ENCODE results near the gene NUDT16L1.

Gene NUDT16L1

DNA sequence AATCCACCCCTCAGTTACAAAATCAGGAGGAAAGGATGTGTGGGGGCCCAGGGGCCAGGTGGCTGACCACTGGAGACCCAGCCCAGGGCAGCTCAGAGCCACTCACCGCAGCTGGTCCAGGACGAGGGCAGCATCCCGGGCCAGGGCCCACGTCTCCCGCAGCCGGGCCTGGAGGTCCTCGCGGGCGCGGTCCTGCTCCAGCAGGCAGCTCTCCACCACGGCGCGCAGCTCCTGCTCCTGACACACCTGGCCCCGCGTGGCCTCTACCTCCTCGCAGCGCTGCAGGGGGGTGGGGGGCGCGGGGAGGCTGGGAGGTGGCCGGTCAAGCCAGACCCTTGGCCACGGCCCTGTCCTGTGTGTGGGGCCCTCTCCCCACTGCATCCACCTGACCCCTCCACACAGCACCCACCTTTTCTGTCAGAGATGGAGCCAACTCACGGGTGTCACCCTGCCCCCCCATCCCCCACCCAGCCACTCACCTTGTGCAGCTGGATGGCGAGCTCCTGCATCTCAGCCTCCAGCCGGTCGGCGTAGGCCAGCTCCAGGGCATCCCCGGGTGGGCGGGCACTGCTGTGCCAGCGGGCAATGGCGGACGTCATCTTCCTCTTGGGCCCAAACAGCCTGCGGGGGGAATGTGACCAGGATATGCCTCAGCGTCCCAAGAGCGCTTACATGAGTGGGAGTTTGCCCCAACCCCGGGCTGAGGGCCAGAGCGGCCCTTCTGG lies 5.1 kb downstream of the NUDT16L1 start:
- Histone ChIP-seq H4K8ac (ENCODE audit: low read depth, low read length) (no peak overlapping the region), H3K4ac (ENCODE audit: low read depth, low read length) (no peak overlapping the region), H3K4me1 (ENCODE audit: control insufficient read depth, low read depth, low read length) (no peaks in the 10 kb centered on the region), H3K79me1 (ENCODE audit: low read length) (peaks cover 2% of the 10 kb centered on the region), H2BK15ac (replicated peaks; ENCODE audit: low read depth) (no peak overlapping the region), H3K27me3 (ENCODE audit: insufficient read depth, low read length, poor library complexity) (no peaks in the 10 kb centered on the region), H3K56ac (ENCODE audit: low read length) (no peak overlapping the region), H2AK5ac (ENCODE audit: low read length) (no peak overlapping the region), H4K5ac (ENCODE audit: low read length) (no peak overlapping the region), H2BK5ac (ENCODE audit: low read length) (no peak overlapping the region), H3K4me2 (ENCODE audit: low read length) (no peak overlapping the region), H3K9ac (ENCODE audit: low read length) (no peak overlapping the region), H3K23ac (ENCODE audit: low read length) (no peak overlapping the region), H3K79me2 (ENCODE audit: control insufficient read depth, insufficient read depth, low read length) (no peaks in the 10 kb centered on the region), H3K36me3 (ENCODE audit: control insufficient read depth, insufficient read depth, low read length) (peaks cover 4% of the 10 kb centered on the region), H3K18ac (ENCODE audit: low read length) (no peak overlapping the region), H2BK120ac (ENCODE audit: low read depth, low read length) (no peak overlapping the region), H3K4me3 (ENCODE audit: low read length) (no peak overlapping the region), H3K27ac (ENCODE audit: low read depth, low read length) (no peak overlapping the region)
- no peak for DNase-seq
- WGBS (ENCODE audit: extremely low coverage, insufficient coverage, low lambda C conversion rate): no CpG with 5 or more reads among the region's 36 CpGs

DNA sequence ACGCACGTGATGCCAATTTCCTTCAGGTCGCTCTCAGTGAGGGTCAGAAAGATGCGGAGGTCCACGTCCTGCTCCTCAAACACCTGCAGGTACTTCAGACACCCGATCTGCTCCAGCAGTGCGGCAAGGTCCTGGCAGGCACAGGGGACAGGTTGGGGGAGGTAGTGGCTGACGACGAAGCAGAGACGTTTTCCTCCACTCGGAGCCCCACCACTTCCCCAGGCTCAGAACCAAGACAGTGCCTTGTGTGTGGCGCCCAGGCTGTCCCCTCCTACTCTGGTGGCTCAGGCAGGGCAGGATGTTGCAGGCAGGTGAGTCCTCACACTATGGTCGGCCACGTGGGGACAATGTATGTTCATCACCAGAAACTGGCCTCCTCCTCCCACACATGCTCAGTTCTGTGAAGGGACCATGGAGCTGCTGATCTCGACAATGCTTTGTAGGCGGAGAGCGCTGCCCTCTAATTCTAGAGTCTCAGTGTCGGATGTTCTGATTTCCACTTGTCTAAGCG lies 5.7 kb downstream of the NUDT16L1 start:
- H3K4ac ChIP-seq (ENCODE audit: low read depth, low read length): no peak overlapping the region
- no peak overlapping the region for H3K56ac ChIP-seq (ENCODE audit: low read length)
- H3K4me2 ChIP-seq (ENCODE audit: low read length): no peak overlapping the region
- no peak overlapping the region for H4K8ac ChIP-seq (ENCODE audit: low read depth, low read length)
- no peak overlapping the region for H3K23ac ChIP-seq (ENCODE audit: low read length)
- no peaks in the 10 kb centered on the region for H3K79me2 ChIP-seq (ENCODE audit: control insufficient read depth, insufficient read depth, low read length)
- H3K79me1 ChIP-seq (ENCODE audit: low read length): no peaks in the 10 kb centered on the region
- no peak overlapping the region for H2BK5ac ChIP-seq (ENCODE audit: low read length)
- H2BK15ac ChIP-seq (replicated peaks; ENCODE audit: low read depth): no peak overlapping the region
- no peaks in the 10 kb centered on the region for H3K27me3 ChIP-seq (ENCODE audit: insufficient read depth, low read length, poor library complexity)
- no peak overlapping the region for H2BK120ac ChIP-seq (ENCODE audit: low read depth, low read length)
- no peaks in the 10 kb centered on the region for H3K4me1 ChIP-seq (ENCODE audit: control insufficient read depth, low read depth, low read length)
- WGBS (ENCODE audit: extremely low coverage, insufficient coverage, low lambda C conversion rate): no CpG with 5 or more reads among the region's 19 CpGs
- H3K36me3 ChIP-seq (ENCODE audit: control insufficient read depth, insufficient read depth, low read length): peaks cover 4% of the 10 kb centered on the region
- H3K18ac ChIP-seq (ENCODE audit: low read length): no peak overlapping the region
- no peak overlapping the region for H2AK5ac ChIP-seq (ENCODE audit: low read length)
- no peak overlapping the region for H4K5ac ChIP-seq (ENCODE audit: low read length)
- DNase-seq: no peak
- H3K27ac ChIP-seq (ENCODE audit: low read depth, low read length): no peak overlapping the region
- no peak overlapping the region for H3K9ac ChIP-seq (ENCODE audit: low read length)
- H3K4me3 ChIP-seq (ENCODE audit: low read length): no peak overlapping the region

DNA sequence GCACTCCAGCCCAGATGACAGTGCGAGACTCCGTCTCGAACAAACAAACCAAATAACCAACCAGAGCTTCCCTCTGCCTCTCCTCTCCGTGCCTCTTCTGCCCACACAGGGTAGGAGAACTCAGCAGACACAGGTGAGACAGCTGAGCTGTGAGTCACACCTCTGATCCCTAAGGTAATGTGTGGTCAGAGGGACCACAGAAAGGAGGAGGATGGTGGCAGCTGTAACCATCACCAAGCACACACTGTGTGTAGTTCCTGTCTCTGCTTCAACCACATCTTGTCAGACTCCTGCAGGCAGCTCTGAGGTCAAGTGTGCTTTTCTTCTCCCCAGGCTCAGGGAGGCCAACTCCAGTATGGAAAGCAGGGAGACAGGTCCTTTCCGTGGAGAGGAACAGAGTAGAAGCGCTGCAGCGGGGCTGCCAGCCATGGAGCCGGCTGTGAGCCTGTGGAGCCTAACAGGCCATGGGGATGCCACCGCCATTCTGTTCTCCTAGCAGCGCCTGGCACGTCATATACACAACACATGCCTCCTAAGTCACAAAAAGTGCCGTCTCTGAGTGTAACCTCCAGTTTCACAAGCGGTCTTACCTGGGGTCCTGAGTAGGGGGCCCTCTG lies 7.1 kb downstream of the NUDT16L1 start:
- Histone ChIP-seq H3K4ac (ENCODE audit: low read depth, low read length) (no peak overlapping the region), H3K36me3 (ENCODE audit: control insufficient read depth, insufficient read depth, low read length) (peaks cover 6% of the 10 kb centered on the region), H4K8ac (ENCODE audit: low read depth, low read length) (no peak overlapping the region), H2BK15ac (replicated peaks; ENCODE audit: low read depth) (no peak overlapping the region), H3K4me1 (ENCODE audit: control insufficient read depth, low read depth, low read length) (no peaks in the 10 kb centered on the region), H3K23ac (ENCODE audit: low read length) (no peak overlapping the region), H2BK120ac (ENCODE audit: low read depth, low read length) (no peak overlapping the region), H3K27ac (ENCODE audit: low read depth, low read length) (no peak overlapping the region), H3K4me2 (ENCODE audit: low read length) (no peak overlapping the region), H2BK5ac (ENCODE audit: low read length) (no peak overlapping the region), H4K5ac (ENCODE audit: low read length) (no peak overlapping the region), H3K79me1 (ENCODE audit: low read length) (no peaks in the 10 kb centered on the region), H3K79me2 (ENCODE audit: control insufficient read depth, insufficient read depth, low read length) (no peaks in the 10 kb centered on the region), H3K18ac (ENCODE audit: low read length) (no peak overlapping the region), H3K56ac (ENCODE audit: low read length) (no peak overlapping the region), H3K4me3 (ENCODE audit: low read length) (no peak overlapping the region), H3K27me3 (ENCODE audit: insufficient read depth, low read length, poor library complexity) (no peaks in the 10 kb centered on the region), H2AK5ac (ENCODE audit: low read length) (no peak overlapping the region), H3K9ac (ENCODE audit: low read length) (no peak overlapping the region)
- DNase-seq: no peak
- WGBS (ENCODE audit: extremely low coverage, insufficient coverage, low lambda C conversion rate): no CpG with 5 or more reads among the region's 13 CpGs

GRCh38 chr16:4700997-4701743 lies 7.8 kb downstream of the NUDT16L1 start:
- H3K4me2 ChIP-seq (ENCODE audit: low read length): no peak overlapping the region
- no peak overlapping the region for H3K4ac ChIP-seq (ENCODE audit: low read depth, low read length)
- no peaks in the 10 kb centered on the region for H3K27me3 ChIP-seq (ENCODE audit: insufficient read depth, low read length, poor library complexity)
- DNase-seq: no peak
- H2BK5ac ChIP-seq (ENCODE audit: low read length): no peak overlapping the region
- H3K36me3 ChIP-seq (ENCODE audit: control insufficient read depth, insufficient read depth, low read length): peaks cover 6% of the 10 kb centered on the region
- no CpG with 5 or more reads among the region's 33 CpGs for WGBS (ENCODE audit: extremely low coverage, insufficient coverage, low lambda C conversion rate)
- no peaks in the 10 kb centered on the region for H3K79me2 ChIP-seq (ENCODE audit: control insufficient read depth, insufficient read depth, low read length)
- no peak overlapping the region for H4K5ac ChIP-seq (ENCODE audit: low read length)
- no peak overlapping the region for H2BK120ac ChIP-seq (ENCODE audit: low read depth, low read length)
- H3K23ac ChIP-seq (ENCODE audit: low read length): no peak overlapping the region
- H2BK15ac ChIP-seq (replicated peaks; ENCODE audit: low read depth): no peak overlapping the region
- no peak overlapping the region for H3K9ac ChIP-seq (ENCODE audit: low read length)
- H3K56ac ChIP-seq (ENCODE audit: low read length): no peak overlapping the region
- no peak overlapping the region for H3K4me3 ChIP-seq (ENCODE audit: low read length)
- no peaks in the 10 kb centered on the region for H3K79me1 ChIP-seq (ENCODE audit: low read length)
- no peaks in the 10 kb centered on the region for H3K4me1 ChIP-seq (ENCODE audit: control insufficient read depth, low read depth, low read length)
- H3K18ac ChIP-seq (ENCODE audit: low read length): no peak overlapping the region
- H2AK5ac ChIP-seq (ENCODE audit: low read length): no peak overlapping the region
- H4K8ac ChIP-seq (ENCODE audit: low read depth, low read length): no peak overlapping the region
- no peak overlapping the region for H3K27ac ChIP-seq (ENCODE audit: low read depth, low read length)

DNA sequence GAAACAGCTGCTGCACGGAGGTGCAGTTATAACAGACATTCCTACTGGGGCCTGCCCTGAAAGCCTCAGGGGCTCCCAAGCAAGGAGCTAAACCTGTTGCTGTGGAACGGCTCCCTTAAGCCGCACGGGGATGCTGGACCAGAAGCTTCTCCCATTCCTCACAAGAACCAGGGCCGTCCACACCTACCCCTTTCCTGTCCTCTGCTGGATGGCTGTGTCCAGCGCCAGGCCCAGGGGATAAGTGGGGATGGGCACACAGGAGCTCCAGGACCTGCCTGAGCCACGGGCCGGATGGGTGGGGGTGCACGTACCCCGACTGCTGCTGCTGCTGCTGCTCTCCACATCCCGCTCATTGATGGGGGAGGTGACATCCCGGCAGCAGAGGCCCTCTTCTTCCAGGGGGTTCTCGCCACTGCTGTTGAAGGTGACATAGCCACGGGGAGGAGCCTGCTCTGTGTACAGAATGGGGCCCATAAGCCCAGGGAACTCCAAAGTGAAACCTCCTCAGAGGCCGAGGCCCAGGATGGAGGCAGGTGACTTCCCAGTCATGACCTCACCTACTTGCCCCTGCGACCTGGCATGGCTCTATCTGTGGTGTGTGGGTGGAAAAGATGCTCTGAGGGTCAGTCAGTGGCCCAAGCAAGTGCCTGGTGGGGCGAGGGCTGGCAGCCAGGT lies 8.6 kb downstream of the NUDT16L1 start:
- Histone ChIP-seq H3K36me3 (ENCODE audit: control insufficient read depth, insufficient read depth, low read length) (peaks cover 6% of the 10 kb centered on the region), H3K56ac (ENCODE audit: low read length) (no peak overlapping the region), H3K23ac (ENCODE audit: low read length) (no peak overlapping the region), H4K5ac (ENCODE audit: low read length) (no peak overlapping the region), H3K4me2 (ENCODE audit: low read length) (no peak overlapping the region), H4K8ac (ENCODE audit: low read depth, low read length) (no peak overlapping the region), H2BK15ac (replicated peaks; ENCODE audit: low read depth) (no peak overlapping the region), H3K79me2 (ENCODE audit: control insufficient read depth, insufficient read depth, low read length) (no peaks in the 10 kb centered on the region), H3K4me3 (ENCODE audit: low read length) (no peak overlapping the region), H3K4ac (ENCODE audit: low read depth, low read length) (no peak overlapping the region), H3K27ac (ENCODE audit: low read depth, low read length) (no peak overlapping the region), H3K18ac (ENCODE audit: low read length) (no peak overlapping the region), H3K27me3 (ENCODE audit: insufficient read depth, low read length, poor library complexity) (no peaks in the 10 kb centered on the region), H2BK5ac (ENCODE audit: low read length) (no peak overlapping the region), H2BK120ac (ENCODE audit: low read depth, low read length) (no peak overlapping the region), H2AK5ac (ENCODE audit: low read length) (no peak overlapping the region), H3K79me1 (ENCODE audit: low read length) (no peaks in the 10 kb centered on the region), H3K4me1 (ENCODE audit: control insufficient read depth, low read depth, low read length) (no peaks in the 10 kb centered on the region), H3K9ac (ENCODE audit: low read length) (no peak overlapping the region)
- DNase-seq: no peak
- WGBS (ENCODE audit: extremely low coverage, insufficient coverage, low lambda C conversion rate): no CpG with 5 or more reads among the region's 17 CpGs

Data from mesendoderm (in vitro differentiated cells).